ES-I3 (cell line): ENCODE data around the gene NCKAP5.
A peak's percentile ranks its signal among the peaks of the same experiment; 100 is the strongest.
"Not testable (repeated sequence)": the region's sequence is repeated elsewhere in the genome, so short reads cannot be mapped to it uniquely, and the experiment has no call there.

Source experiments
- H3K36me3 ChIP-seq: 2 replicates; pipeline ENCODE4 v1.6.1; 2013; ENCODE audit warnings: mild to moderate bottlenecking, low read length, control low read depth, moderate library complexity; ENCODE audit not compliant: insufficient read depth
- H3K4me1 ChIP-seq: 2 replicates; pipeline ENCODE4 v1.6.1; 2013; ENCODE audit warnings: mild to moderate bottlenecking, control low read depth, low read length; ENCODE audit not compliant: insufficient read depth
- H3K9ac ChIP-seq: 2 replicates; pipeline ENCODE4 v1.6.1; 2013; ENCODE audit warnings: low read depth, mild to moderate bottlenecking, low read length, moderate library complexity
- H3K9me3 ChIP-seq: 2 replicates; pipeline ENCODE4 v1.6.1; 2013; ENCODE audit warnings: mild to moderate bottlenecking, low read length, moderate library complexity; ENCODE audit not compliant: control insufficient read depth, insufficient read depth

Gene NCKAP5

GRCh38 chr2:132699802-132700201 is 868.5 kb downstream of the NCKAP5 start:
- H3K9me3 ChIP-seq, H3K36me3 ChIP-seq, H3K9ac ChIP-seq, H3K4me1 ChIP-seq: not testable (repeated sequence)

DNA sequence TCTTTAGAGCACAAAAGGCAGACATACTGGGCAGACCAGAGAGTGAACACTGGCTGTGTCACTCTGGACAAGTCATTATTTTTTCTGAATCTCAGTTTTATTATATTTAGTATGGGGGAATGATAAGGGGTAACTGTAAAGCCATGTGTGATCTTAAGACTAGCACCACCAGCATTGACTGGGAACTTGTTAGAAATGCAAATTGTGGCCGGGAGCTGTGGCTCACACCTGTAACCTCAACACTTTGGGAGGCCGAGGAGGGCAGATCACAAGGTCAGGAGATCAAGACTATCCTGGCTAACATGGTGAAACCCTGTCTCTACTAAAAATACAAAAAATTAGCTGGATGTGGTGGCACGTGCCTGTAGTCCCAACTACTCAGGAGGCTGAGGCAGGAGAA is 869.9 kb downstream of the NCKAP5 start:
- not testable (repeated sequence) for H3K9ac ChIP-seq, H3K4me1 ChIP-seq, H3K36me3 ChIP-seq, H3K9me3 ChIP-seq

DNA sequence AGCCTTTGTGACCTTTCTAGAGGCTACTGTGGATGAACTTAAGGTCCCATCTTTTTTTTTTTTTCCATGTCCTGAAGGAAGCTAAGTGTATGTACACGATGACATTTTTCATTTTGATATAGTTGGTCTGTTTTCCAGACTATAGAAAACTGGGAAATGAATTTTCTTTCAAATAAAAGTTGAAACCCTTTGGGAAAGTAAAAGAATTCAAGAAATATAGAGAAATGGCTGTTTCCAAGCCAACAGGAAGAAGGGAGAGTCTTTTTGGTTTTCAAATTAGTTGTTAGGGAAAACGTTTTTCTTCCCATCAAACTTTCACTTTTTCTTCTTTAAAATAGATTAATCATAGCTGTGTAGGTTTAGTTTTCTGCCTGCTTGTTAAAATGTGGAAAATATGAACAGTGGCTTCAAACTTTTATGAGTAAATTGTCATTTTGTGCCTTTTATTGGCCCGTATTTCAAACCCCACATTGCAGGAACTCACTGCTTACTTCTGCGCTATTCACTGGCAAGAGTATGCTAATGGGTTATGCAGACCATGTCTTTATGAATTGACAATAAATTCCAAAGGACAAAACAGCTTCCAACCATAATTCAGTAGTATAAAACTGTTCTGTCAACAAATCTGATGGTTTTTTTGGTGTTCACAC is 870.6 kb downstream of the NCKAP5 start:
- no peak overlapping the region for H3K9ac ChIP-seq
- no peaks in the 10 kb centered on the region for H3K4me1 ChIP-seq
- no peaks in the 10 kb centered on the region for H3K9me3 ChIP-seq
- H3K36me3 ChIP-seq, result no peaks in the 10 kb centered on the region

- no peak overlapping the region for H3K9ac ChIP-seq
- H3K36me3 ChIP-seq, result no peaks in the 10 kb centered on the region
- no peaks in the 10 kb centered on the region for H3K9me3 ChIP-seq
- H3K4me1 ChIP-seq, result no peaks in the 10 kb centered on the region
Observed at GRCh38 chr2:132692816-132693215, 875.4 kb downstream of the NCKAP5 start.

GRCh38 chr2:132691556-132691955 is 876.7 kb downstream of the NCKAP5 start:
- no peaks in the 10 kb centered on the region for H3K36me3 ChIP-seq
- H3K9me3 ChIP-seq, result no peaks in the 10 kb centered on the region
- no peaks in the 10 kb centered on the region for H3K4me1 ChIP-seq
- H3K9ac ChIP-seq, result no peak overlapping the region

- H3K4me1 ChIP-seq, result no peaks in the 10 kb centered on the region
- no peaks in the 10 kb centered on the region for H3K36me3 ChIP-seq
- no peak overlapping the region for H3K9ac ChIP-seq
- H3K9me3 ChIP-seq, result no peaks in the 10 kb centered on the region
Observed at GRCh38 chr2:132690664-132691303, 877.5 kb downstream of the NCKAP5 start.

DNA sequence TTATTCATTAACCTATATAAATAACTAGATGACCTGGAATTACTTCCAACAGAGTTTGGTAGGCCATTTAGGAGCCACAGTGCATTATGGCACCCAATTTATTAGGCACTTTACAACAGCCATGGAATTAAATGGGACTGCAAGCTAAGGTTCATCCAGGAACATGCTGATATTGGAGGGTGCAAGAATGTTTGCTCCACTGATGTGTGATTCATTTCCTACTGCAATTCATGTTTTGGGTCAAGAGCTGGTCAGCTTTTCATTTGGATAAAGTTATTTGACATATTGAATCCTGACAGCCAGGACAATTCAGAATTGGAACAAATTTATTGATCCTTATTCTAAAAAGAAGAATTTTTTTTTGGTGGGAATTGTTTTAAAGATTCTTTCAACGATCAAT is 886.5 kb downstream of the NCKAP5 start:
- Histone ChIP-seq H3K36me3 (no peaks in the 10 kb centered on the region), H3K9me3 (no peaks in the 10 kb centered on the region)

DNA sequence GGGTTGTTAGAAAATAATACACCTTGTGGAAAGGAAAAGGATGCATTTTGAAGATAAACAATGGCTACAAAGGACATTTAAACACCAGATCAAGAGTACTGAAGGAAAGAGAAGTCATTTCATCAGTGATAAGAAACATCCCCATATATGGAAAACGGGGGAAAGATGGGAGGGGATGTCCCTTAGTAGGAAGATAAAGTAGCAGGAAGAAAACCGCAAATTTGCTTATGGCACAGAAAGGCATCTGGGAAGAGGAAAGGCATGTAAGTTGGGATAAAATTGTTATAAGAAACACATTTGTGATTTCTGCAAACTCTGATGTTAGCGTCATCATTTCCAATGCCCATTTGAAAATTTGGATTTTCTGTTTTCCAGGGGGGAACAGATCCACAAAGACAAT is 887.7 kb downstream of the NCKAP5 start:
- Histone ChIP-seq H3K9ac (no peak overlapping the region), H3K9me3 (no peaks in the 10 kb centered on the region), H3K4me1 (no peaks in the 10 kb centered on the region), H3K36me3 (no peaks in the 10 kb centered on the region)

More for the DNA sequence above, 886.5 kb downstream of the NCKAP5 start:
- Histone ChIP-seq H3K4me1 (no peaks in the 10 kb centered on the region), H3K9ac (no peak overlapping the region)

DNA sequence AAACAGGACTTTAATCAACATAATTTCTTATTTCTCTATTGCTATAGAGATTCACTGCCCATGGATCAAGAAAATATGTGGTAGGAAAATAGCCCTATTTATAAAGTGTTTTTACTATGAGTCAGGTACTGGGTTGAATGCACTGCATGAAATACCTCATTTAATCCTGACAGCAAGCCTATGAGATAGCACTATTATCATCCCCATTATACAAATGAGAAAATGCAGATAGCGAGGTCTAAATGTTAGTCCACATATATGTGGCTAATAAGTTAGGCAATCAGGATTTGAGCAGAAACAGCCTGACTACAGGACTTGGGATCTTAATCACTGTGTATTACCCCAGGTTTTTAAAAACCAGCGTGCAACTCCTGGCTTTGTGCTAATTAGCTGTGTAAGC is 889.8 kb downstream of the NCKAP5 start:
- H3K4me1 ChIP-seq, result no peaks in the 10 kb centered on the region
- no peak overlapping the region for H3K9ac ChIP-seq
- H3K9me3 ChIP-seq, result no peaks in the 10 kb centered on the region
- H3K36me3 ChIP-seq, result no peaks in the 10 kb centered on the region

DNA sequence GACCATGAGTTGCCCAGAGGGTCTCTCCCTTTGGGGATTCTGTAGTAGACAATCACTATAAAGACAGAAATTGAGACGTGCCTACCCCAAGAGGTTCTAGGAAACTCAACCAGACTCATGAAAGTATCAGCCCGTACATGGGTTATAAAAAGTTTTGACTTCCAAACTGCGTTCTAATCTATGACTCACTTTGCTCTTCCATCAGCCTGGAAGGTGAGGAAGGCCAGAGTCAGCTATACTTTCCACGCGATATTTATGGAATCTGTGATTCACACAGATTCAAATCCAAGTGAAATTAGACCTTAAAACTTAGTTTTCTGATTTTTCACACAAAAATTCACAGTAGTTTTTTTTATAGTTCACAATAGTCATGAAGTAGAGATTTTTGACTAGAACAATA is 890.6 kb downstream of the NCKAP5 start:
- Histone ChIP-seq H3K9me3 (no peaks in the 10 kb centered on the region), H3K4me1 (peaks cover under 1% of the 10 kb centered on the region; the same call in 1 of the 2 replicates), H3K9ac (no peak overlapping the region), H3K36me3 (no peaks in the 10 kb centered on the region)

GRCh38 chr2:132676999-132677398 is 891.3 kb downstream of the NCKAP5 start:
- Histone ChIP-seq H3K36me3 (no peaks in the 10 kb centered on the region), H3K9me3 (no peaks in the 10 kb centered on the region), H3K4me1 (peaks cover 7% of the 10 kb centered on the region; the same call in 1 of the 2 replicates), H3K9ac (no peak overlapping the region)

DNA sequence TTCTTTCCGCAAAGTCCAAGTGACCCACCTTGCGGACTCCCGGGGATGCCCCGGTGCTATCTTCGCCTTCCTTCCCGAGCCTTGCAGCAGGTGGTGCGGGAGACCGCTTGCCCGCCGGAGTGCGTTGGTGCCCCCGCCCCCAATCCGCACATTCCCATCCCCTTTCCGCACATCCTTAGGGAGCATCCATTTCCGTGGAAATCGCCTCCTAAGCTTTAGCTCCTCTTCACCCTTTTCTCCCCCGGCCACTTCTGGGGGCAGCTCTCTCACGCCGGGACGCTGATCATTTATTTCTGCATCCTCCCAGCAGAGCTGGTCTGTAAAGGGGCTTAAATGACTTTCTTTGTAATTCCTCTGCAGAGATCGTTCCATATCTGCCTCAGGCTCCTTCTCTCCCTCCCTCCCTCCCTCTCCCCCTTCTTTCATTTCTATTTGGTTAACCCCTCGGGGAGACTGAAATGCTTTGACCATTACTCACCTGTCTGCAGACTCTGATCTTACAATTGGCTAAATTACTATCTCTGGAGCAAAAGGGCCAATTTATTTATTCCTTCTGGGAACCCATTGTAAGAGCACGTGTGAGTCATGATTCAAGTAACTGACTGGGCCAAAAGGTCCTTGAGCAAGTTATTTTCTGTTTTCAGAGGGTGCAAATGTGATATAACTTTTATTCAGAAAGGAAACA is 897.0 kb downstream of the NCKAP5 start:
- Histone ChIP-seq H3K9ac (peak overlapping the region; percentile 74), H3K9me3 (no peaks in the 10 kb centered on the region), H3K4me1 (peaks cover 8% of the 10 kb centered on the region)

GRCh38 chr2:132670496-132671150 is 897.6 kb downstream of the NCKAP5 start:
- no peaks in the 10 kb centered on the region for H3K9me3 ChIP-seq
- H3K36me3 ChIP-seq, result 0 out of 2 replicates have a peak, but pooled peaks cover 2% of the 10 kb centered on the region
- H3K4me1 ChIP-seq, result peaks cover 8% of the 10 kb centered on the region
- H3K9ac ChIP-seq, result peak overlapping the region; percentile 74

More for the DNA sequence above, 897.0 kb downstream of the NCKAP5 start:
- H3K36me3 ChIP-seq, result 0 out of 2 replicates have a peak, but pooled peaks cover 2% of the 10 kb centered on the region

- Histone ChIP-seq H3K9ac (peak within 1 kb of the TSS; percentile 74), H3K36me3 (0 out of 2 replicates have a peak, but pooled peaks cover 2% of the 10 kb centered on the region)
Observed at GRCh38 chr2:132669908-132670495, 898.3 kb downstream of the NCKAP5 start, which contains the start of gene LYPD1. Gene LYPD1, minus strand, starts transcription at chr2:132670205. Its CDS starts 273 bp downstream, at chr2:132669932.

More at GRCh38 chr2:132669908-132670495, 898.3 kb downstream of the NCKAP5 start, which contains the start of gene LYPD1:
- Histone ChIP-seq H3K4me1 (peaks cover 8% of the 10 kb centered on the region), H3K9me3 (no peaks in the 10 kb centered on the region)
